OCI-LY7 (cell line): ENCODE results near the gene PARD3.

Experiments used
- CTCF ChIP-seq: fragments of 200-600 bp; sonication (generic); conservative IDR thresholded peaks from 2 replicates; pipeline ENCODE4 v1.5.1; 2014; ENCODE audit warnings: mild to moderate bottlenecking, antibody characterized with exemption, low read length, moderate library complexity, mixed read lengths
- EZH2phosphoT487 ChIP-seq: fragments of 200-600 bp; sonication (generic); IDR thresholded peaks from 2 replicates; pipeline ENCODE4 v1.6.1; 2018; ENCODE audit warnings: low read depth, borderline replicate concordance, mild to moderate bottlenecking, mixed run types, antibody characterized with exemption, low read length, moderate library complexity, mixed read lengths

GRCh38 chr10:34649385-34649784 lies 165.7 kb downstream of the PARD3 start:
- TF ChIP-seq CTCF: no peak
- TF ChIP-seq EZH2phosphoT487: no peak
